ENCODE measurements around the gene RSL24D1.

DNA sequence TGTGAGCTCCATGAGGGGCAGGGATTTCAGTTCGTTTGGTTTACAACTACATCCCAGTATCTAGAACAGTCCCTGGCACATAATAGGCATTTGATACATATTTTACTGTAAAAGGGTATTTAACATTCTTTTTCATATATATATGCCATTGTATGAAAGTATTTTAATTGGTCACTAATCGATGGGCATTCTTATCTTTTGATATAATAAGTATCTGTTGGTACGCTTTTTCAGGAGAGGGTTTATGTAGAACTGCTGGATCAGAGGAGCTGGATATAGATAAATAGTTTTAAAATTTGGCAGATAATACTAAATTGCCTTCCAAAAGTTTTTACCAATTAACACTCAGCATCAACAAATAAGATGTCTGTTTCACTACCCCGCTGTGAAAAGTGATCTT is 978 bp upstream of the RSL24D1 start:
- TF ChIP-seq, protein P1, sequence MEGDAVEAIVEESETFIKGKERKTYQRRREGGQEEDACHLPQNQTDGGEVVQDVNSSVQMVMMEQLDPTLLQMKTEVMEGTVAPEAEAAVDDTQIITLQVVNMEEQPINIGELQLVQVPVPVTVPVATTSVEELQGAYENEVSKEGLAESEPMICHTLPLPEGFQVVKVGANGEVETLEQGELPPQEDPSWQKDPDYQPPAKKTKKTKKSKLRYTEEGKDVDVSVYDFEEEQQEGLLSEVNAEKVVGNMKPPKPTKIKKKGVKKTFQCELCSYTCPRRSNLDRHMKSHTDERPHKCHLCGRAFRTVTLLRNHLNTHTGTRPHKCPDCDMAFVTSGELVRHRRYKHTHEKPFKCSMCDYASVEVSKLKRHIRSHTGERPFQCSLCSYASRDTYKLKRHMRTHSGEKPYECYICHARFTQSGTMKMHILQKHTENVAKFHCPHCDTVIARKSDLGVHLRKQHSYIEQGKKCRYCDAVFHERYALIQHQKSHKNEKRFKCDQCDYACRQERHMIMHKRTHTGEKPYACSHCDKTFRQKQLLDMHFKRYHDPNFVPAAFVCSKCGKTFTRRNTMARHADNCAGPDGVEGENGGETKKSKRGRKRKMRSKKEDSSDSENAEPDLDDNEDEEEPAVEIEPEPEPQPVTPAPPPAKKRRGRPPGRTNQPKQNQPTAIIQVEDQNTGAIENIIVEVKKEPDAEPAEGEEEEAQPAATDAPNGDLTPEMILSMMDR (IDR thresholded peaks at IDR 0.05; ENCODE audit: insufficient read depth, low read length, poor library complexity, severe bottlenecking), result no peak
- TF ChIP-seq EZH2phosphoT487 (conservative IDR thresholded peaks at IDR 0.05; ENCODE audit: low read length), result no peak
